WERI-Rb-1 (cell line): ENCODE data around the gene POLR2I.

ENCODE experiments used
- DNase-seq: peaks from one replicate; pipeline ENCODE4 v3.0.0-alpha.2; 2020
- H3K27ac ChIP-seq: fragments of 250-450 bp; sonication (Bioruptor Pico); 2 replicates; pipeline ENCODE4 v1.5.1; 2020; ENCODE audit warnings: mild to moderate bottlenecking, moderate library complexity
- H3K27me3 ChIP-seq: fragments of 250-450 bp; sonication (Bioruptor Pico); 2 replicates; pipeline ENCODE4 v1.5.1; 2021; ENCODE audit warnings: mild to moderate bottlenecking, low read depth, moderate library complexity; ENCODE audit not compliant: insufficient read depth, severe bottlenecking
- H3K36me3 ChIP-seq: fragments of 250-450 bp; sonication (Bioruptor Pico); 2 replicates; pipeline ENCODE4 v1.5.1; 2020; ENCODE audit warnings: mild to moderate bottlenecking, moderate library complexity
- H3K4me3 ChIP-seq: 2 replicates; pipeline ENCODE4 v1.5.1; 2011; ENCODE audit warnings: low read depth, mild to moderate bottlenecking, control low read depth, low read length
- H3K9me3 ChIP-seq: fragments of 250-450 bp; sonication (Bioruptor Pico); 2 replicates; pipeline ENCODE4 v1.5.1; 2021; ENCODE audit warnings: mild to moderate bottlenecking, moderate library complexity; ENCODE audit not compliant: severe bottlenecking
- TF ChIP-seq, protein P1 (sequence below): IDR thresholded peaks from 2 replicates; pipeline ENCODE4 v1.5.1; 2011; ENCODE audit warnings: low read depth, mild to moderate bottlenecking, control low read depth, inconsistent platforms, low read length

POLR2I gene

DNA sequence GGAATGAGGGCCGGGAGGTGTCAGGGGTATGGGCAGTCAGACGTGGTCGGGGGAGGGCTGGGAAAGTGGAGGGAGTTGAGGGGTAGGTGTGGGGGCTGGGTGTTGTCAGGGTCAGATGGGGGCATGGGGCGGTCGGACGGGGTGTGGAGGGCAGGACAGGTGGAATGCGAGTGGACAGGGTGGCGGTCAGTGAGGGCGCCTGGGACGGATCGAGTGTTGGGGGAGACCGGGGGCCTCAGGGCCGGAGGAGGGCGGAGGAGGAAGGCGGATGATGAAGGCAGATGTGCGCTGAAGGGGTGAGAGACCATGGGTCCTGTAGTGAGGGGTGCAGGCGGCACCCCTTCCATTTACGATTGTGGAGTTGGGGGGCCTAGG lies 6.3 kb upstream of the POLR2I start:
- no peak overlapping the region for H3K4me3 ChIP-seq
- no peak overlapping the region for H3K27ac ChIP-seq
- H3K9me3 ChIP-seq, result no peaks in the 10 kb centered on the region
- H3K36me3 ChIP-seq, result peaks cover 51% of the 10 kb centered on the region
- TF ChIP-seq, protein P1, sequence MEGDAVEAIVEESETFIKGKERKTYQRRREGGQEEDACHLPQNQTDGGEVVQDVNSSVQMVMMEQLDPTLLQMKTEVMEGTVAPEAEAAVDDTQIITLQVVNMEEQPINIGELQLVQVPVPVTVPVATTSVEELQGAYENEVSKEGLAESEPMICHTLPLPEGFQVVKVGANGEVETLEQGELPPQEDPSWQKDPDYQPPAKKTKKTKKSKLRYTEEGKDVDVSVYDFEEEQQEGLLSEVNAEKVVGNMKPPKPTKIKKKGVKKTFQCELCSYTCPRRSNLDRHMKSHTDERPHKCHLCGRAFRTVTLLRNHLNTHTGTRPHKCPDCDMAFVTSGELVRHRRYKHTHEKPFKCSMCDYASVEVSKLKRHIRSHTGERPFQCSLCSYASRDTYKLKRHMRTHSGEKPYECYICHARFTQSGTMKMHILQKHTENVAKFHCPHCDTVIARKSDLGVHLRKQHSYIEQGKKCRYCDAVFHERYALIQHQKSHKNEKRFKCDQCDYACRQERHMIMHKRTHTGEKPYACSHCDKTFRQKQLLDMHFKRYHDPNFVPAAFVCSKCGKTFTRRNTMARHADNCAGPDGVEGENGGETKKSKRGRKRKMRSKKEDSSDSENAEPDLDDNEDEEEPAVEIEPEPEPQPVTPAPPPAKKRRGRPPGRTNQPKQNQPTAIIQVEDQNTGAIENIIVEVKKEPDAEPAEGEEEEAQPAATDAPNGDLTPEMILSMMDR, result no peak
- no peaks in the 10 kb centered on the region for H3K27me3 ChIP-seq
- no peak for DNase-seq

DNA sequence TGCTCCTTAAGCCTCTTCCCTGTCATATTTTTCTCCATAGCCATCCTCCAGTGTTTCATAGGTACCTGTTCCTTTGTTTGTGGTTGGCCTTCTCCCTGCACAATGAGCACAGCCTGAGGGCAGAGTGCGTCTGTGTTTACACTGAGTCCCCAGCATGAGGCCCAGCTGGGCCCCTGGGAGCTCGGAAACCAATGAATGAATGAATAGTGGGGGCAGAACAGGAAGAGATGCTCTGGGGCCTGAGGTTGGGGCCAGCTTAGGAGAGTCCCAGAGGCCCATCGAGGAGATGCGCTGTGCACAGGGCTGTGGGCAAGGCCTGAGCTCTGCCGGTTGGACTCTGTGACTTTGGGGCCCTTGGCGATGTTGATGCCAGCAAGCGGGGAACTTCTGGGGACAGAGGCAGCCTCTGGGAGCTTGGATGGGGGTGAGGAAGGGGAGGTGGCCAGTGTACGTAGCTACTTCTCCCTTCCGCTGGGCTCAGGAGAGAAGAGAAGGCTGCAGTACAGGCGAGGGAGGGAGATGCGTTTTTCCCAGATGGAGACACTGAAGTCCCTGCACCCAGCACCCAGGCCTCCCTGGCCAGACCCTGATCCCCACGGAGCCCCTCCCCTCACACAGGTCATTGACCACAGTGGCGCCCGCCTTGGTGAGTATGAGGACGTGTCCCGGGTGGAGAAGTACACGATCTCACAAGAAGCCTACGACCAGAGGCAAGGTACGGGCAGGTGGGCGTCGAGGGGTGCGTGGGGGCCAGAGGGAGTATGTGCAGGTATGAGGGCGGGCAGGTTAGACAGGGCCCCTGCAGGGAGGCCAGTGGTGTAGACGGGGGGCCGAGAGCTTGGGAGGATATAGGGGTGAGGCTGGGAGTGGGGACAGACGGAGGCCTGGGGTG lies 5.7 kb upstream of the POLR2I start:
- H3K27me3 ChIP-seq, result no peaks in the 10 kb centered on the region
- H3K4me3 ChIP-seq, result no peak overlapping the region
- no peaks in the 10 kb centered on the region for H3K9me3 ChIP-seq
- H3K27ac ChIP-seq, result no peak overlapping the region
- DNase-seq, result no peak
- TF ChIP-seq, protein P1, result no peak
- peaks cover 45% of the 10 kb centered on the region for H3K36me3 ChIP-seq

DNA sequence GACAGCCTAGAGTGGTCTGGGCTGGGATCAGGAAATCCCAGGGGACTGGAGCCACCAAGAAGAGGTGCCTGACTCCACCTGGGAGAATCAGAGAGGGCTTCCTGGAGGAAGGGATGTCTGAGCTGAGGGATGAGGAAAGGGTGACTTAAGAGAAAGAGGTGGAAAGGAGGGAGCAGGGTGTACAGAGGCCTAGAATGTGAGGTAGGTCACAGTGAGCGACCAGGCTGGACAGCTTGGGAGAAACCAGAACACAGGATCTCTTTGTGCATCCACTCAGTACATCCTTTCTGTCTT lies 1.6 kb upstream of the POLR2I start:
- Histone ChIP-seq H3K27ac (no peak overlapping the region), H3K36me3 (peaks cover 59% of the 10 kb centered on the region), H3K9me3 (no peaks in the 10 kb centered on the region), H3K27me3 (no peaks in the 10 kb centered on the region), H3K4me3 (peak overlapping the region; percentile 91)
- TF ChIP-seq, protein P1, result no peak
- no peak for DNase-seq

DNA sequence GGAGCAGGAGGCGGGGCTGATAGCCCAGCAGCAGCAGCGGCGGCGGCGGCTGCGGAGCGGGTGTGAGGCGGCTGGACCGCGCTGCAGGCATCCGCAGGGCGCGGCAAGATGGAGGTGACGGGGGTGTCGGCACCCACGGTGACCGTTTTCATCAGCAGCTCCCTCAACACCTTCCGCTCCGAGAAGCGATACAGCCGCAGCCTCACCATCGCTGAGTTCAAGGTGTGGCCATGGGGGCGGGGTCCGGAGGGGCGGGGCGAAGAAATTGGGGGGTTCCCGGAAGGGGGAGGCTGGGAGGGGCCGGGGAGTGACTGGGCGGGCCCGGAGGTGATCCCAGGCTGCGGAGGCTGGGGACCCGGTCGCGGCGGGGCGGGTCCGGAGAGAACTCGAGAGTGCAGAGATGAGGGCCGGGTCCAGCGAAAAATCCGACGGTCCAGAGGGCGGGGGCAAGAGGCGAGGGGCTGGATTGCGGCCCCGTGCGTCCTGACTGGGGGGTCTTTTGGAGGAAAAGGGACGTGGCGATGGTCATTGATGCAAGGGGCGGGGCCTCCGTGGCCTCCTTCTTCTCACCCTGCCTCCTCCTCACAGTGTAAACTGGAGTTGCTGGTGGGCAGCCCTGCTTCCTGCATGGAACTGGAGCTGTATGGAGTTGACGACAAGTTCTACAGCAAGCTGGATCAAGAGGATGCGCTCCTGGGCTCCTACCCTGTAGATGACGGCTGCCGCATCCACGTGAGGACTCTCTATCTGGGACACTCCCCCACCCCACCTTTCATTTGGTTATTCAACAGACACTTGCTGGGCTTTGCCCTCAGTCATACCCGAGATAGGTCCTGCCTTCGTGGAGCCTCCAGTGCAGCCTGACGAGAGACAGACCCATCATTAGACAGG lies 1.0 kb upstream of the POLR2I start, which contains the start of gene TBCB:
TBCB (plus strand) TSS at position 16 of the 891 bp plus-strand sequence; CDS start at position 109, 93 bp downstream.
- Histone ChIP-seq H3K4me3 (peak within 1 kb of the TSS; percentile 91), H3K27ac (peak within 1 kb of the TSS; percentile 84), H3K27me3 (no peaks in the 10 kb centered on the region), H3K36me3 (peaks cover 62% of the 10 kb centered on the region), H3K9me3 (no peaks in the 10 kb centered on the region)
- TF ChIP-seq, protein P1, result no peak
- DNase-seq, result no peak

DNA sequence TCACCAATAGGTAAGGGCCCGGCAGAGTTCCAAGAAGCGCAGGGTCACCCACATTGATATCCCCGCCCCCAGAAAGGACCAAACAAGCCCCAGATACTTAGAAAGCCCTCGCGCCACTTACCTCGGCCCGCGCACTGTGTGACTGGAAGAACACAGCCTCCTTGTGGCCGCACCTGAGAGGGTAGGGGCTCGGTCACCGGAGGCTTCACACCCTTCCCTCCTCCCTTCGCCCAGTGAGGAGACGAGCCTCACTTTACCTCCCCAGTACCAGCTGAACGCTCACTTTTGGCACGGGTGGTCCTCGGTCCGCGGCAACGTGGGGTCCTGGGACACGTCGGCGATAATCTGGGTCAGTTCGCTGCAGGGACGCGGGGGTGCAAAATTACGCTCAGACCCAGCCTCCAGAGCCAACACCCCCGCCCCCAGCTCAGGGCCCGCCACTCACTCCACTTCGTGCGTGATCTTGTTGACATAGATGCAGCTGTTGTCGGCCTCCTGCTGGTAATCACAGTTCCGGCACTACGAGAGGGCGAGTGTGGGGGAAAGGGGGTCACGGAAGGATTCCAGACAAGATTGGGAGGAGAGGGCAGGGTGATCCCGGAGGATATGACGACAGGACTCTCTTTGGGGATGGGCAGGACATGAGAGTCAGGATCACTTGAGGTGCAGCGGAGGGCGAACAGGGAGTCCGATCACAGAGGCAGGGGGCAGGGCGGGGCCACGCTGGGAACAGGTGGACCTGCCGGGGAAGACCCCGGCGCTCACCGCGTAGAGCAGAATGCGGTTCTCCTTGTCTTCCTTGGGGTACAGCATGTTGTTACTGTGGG lies 568 bp downstream of the POLR2I start:
- Histone ChIP-seq H3K27ac (peak overlapping the region; percentile 84), H3K36me3 (peaks cover 56% of the 10 kb centered on the region), H3K4me3 (peak overlapping the region; percentile 91), H3K27me3 (no peaks in the 10 kb centered on the region), H3K9me3 (no peaks in the 10 kb centered on the region)
- TF ChIP-seq, protein P1, result peak; percentile 18; the same call in 1 of the 2 replicates
- DNase-seq, result peak; percentile 50
